ENCODE results near the gene DMAC2L. TPM values are rescaled to one million over a fixed set of nuclear protein-coding genes. Genes with fewer than 3 reads are reported as not detected.

Gene DMAC2L
- total RNA-seq, 6 experiments from 2014 or later: 10.6 to 14.5 (median 12.1) TPM

DNA sequence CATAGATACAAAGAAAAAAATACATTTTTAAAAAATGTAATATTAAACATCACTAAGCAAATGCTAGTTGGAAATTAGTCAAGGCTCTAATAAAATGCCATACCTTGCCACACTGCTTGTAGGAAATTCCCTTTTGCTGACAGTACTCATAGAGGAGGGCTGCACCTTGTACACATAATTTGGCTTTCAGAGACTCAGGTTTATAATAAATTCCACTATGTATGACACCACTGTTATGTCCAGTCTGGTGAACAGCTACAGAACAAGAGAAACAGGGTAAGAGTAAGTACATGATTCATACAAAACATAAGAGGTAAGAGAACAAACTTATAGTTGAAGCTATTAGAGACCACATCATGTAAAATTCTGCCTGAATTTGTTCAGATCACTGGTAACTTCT, 10.2 kb upstream of the DMAC2L start:
- H3K4me1 Mint-ChIP-seq (ENCODE audit: low read depth): no peaks in the 10 kb centered on the region
- no peak overlapping the region for H3K4me3 Mint-ChIP-seq
- no peak for DNase-seq

DNA sequence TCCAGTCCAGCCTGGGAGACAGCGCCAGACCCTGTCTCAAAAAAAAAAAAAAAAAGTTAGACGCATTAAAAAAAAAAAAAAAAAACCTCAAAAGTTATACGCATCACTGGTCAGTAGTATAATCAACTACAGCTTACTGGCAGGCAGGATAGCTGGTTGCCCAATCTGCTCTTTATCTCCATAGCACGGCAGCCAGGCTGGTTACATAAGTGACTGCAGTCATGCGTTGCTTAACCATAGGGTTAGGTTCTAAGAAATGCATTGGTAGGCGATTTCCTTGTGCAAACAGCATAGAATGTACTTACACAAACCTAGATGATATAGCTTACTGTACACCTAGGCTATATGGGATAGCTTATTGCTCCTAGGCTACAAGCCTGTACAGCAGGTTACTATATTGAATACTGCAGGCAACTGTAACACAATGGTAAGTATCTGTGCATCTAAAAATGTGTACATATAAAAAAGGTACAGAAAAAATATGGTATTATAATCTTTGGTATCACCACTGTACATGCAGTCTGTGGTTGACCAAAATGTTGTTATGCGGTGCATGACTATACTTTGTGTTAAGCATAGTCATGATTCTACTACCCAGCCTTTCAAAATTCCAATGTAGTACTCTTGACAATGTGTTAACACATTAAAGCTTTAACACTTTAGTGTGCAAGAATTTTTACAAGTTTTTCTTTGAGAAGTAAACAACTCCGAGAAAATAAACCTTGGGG, 8.2 kb upstream of the DMAC2L start:
- Mint-ChIP-seq H3K4me3 (no peak overlapping the region), H3K9me3 (no peaks in the 10 kb centered on the region), H3K4me1 (ENCODE audit: low read depth) (no peaks in the 10 kb centered on the region), H3K27me3 (ENCODE audit: insufficient read depth) (no peaks in the 10 kb centered on the region), H3K36me3 (ENCODE audit: low read depth) (no peaks in the 10 kb centered on the region), H3K27ac (no peak overlapping the region)
- no peak for DNase-seq
- TF ChIP-seq, protein P1, sequence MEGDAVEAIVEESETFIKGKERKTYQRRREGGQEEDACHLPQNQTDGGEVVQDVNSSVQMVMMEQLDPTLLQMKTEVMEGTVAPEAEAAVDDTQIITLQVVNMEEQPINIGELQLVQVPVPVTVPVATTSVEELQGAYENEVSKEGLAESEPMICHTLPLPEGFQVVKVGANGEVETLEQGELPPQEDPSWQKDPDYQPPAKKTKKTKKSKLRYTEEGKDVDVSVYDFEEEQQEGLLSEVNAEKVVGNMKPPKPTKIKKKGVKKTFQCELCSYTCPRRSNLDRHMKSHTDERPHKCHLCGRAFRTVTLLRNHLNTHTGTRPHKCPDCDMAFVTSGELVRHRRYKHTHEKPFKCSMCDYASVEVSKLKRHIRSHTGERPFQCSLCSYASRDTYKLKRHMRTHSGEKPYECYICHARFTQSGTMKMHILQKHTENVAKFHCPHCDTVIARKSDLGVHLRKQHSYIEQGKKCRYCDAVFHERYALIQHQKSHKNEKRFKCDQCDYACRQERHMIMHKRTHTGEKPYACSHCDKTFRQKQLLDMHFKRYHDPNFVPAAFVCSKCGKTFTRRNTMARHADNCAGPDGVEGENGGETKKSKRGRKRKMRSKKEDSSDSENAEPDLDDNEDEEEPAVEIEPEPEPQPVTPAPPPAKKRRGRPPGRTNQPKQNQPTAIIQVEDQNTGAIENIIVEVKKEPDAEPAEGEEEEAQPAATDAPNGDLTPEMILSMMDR (IDR thresholded peaks at IDR 0.05): no peak

More for the DNA sequence above, 10.2 kb upstream of the DMAC2L start:
- Mint-ChIP-seq H3K9me3 (no peaks in the 10 kb centered on the region), H3K36me3 (ENCODE audit: low read depth) (no peaks in the 10 kb centered on the region), H3K27me3 (ENCODE audit: insufficient read depth) (no peaks in the 10 kb centered on the region), H3K27ac (no peak overlapping the region)
- TF ChIP-seq, protein P1 (IDR thresholded peaks at IDR 0.05): no peak

DNA sequence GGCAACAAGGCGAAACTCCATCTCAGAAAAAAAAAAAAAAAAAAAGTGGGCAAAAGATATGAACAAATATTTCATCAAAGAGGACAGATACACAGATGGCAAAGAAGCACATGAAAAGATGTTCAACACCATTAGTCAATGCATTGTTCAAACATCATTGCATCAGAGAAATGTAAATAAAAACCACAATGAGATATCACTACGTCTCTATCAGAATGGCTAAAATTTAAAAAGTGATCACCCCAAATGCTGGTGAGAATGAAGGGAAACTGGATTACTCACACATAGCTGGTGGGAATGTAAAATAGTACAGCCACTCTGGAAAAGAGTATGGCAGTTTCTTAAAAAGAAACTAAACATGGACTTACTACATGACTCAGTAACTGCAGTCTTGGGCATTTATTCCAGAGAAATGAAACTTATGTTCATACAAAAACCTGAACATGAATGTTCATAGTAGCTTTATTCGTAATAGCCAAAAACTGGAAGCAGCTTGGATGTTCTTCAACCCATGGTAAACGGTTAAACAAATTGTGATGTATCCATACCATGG, 3.7 kb upstream of the DMAC2L start:
- Mint-ChIP-seq H3K4me1 (ENCODE audit: low read depth) (peaks cover 20% of the 10 kb centered on the region), H3K36me3 (ENCODE audit: low read depth) (peaks cover 1% of the 10 kb centered on the region), H3K27ac (no peak overlapping the region), H3K27me3 (ENCODE audit: insufficient read depth) (0 out of 2 replicates have a peak, but pooled peaks cover 3% of the 10 kb centered on the region), H3K4me3 (no peak overlapping the region), H3K9me3 (no peaks in the 10 kb centered on the region)
- DNase-seq: no peak
- TF ChIP-seq, protein P1 (IDR thresholded peaks at IDR 0.05): no peak

DNA sequence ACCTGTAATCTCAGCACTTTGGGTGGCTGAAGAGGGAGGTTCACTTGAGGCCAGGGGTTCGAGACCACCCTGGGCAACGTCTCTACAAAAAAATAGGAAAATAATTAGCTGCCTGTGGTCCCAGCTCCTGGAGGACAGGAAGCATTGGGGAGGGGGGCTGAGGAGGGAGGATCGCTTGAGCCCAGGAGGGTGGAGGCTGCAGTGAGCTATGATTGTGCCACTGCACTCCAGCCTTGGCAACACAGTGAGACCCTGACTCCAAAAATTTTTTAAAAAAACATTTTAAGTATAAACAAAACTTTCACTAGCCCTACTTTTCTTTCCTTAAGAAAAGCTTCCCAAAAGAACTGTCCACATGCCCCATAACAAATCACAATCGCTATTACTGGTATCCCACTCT, 1.7 kb upstream of the DMAC2L start:
- 0 out of 2 replicates have a peak, but pooled peaks cover 3% of the 10 kb centered on the region for H3K27me3 Mint-ChIP-seq (ENCODE audit: insufficient read depth)
- no peak overlapping the region for H3K27ac Mint-ChIP-seq
- no peak overlapping the region for H3K4me3 Mint-ChIP-seq
- H3K36me3 Mint-ChIP-seq (ENCODE audit: low read depth): peaks cover 12% of the 10 kb centered on the region
- H3K4me1 Mint-ChIP-seq (ENCODE audit: low read depth): peaks cover 25% of the 10 kb centered on the region
- no peaks in the 10 kb centered on the region for H3K9me3 Mint-ChIP-seq
- TF ChIP-seq, protein P1 (IDR thresholded peaks at IDR 0.05): no peak
- DNase-seq: no peak

DNA sequence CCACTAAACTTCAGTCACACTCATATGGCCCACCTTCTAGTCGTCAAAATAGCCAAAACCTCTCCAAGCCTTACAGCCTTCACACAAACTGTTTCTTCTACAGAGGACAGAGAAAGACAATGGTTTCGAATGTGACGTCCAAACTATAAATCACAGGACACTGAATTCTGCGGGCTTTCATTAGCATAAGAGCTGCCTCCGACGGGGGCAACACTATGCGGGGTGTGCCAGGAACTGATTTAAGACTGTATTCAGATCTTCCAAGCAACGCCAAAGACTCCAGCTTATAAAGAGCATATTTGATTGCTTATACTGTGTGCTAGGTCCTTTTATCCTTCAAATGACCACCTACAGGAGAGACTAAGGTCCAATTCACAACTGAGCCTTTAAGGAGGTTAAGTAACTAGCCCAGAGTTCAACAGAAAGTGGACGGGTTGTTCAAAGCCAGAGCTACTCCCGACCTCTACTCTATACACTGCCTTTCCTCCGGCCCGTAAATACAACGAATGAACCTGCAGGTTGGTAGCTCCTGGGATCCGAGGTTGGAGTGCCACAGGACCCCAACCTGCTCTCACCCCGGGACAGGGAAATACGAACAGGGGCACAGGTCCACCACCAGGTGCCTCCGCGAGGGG, 670 bp upstream of the DMAC2L start:
- H3K4me3 Mint-ChIP-seq: peak overlapping the region; percentile 94
- TF ChIP-seq, protein P1 (IDR thresholded peaks at IDR 0.05): no peak
- H3K36me3 Mint-ChIP-seq (ENCODE audit: low read depth): peaks cover 20% of the 10 kb centered on the region
- H3K4me1 Mint-ChIP-seq (ENCODE audit: low read depth): peaks cover 25% of the 10 kb centered on the region
- H3K27me3 Mint-ChIP-seq (ENCODE audit: insufficient read depth): 0 out of 2 replicates have a peak, but pooled peaks cover 3% of the 10 kb centered on the region
- peak overlapping the region; percentile 96 for H3K27ac Mint-ChIP-seq
- H3K9me3 Mint-ChIP-seq: no peaks in the 10 kb centered on the region
- DNase-seq: no peak

All from HFFc6 (cell line).